HCT116 (cell line): ENCODE data around the gene CCL8. TPM values are rescaled to one million over a fixed set of nuclear protein-coding genes. Genes with fewer than 3 reads are reported as not detected.

Experiments used
- ATAC-seq: fragments of 200-7000 bp; cut with Tn5 transposase; 2 replicates; pipeline ENCODE4 v1.9.1; 2020; ENCODE audit warnings: mild to moderate bottlenecking, moderate library complexity
- BruUV-seq: library from RNA; stranded (reverse); fragments of 400-500 nt; replicated peaks from 2 replicates; lab custom pipeline; 2021; lab: Mats Ljungman, UMichigan
- CTCF ChIA-PET: fragments of 300-600 bp; sonication (Branson Sonifier 250); formaldehyde crosslinking; loops from one replicate; lab custom pipeline; 2021; ENCODE audit warnings: antibody characterized with exemption; lab: Charles Lee
- POLR2A ChIA-PET: fragments of 300-600, 350-600 bp; sonication (Branson Sonifier 250); formaldehyde crosslinking; loops from one replicate; lab custom pipeline; 2021; ENCODE audit warnings: antibody characterized with exemption; lab: Charles Lee
- RAD21 ChIA-PET, 2 experiments: fragments of 300-600 bp; sonication (Branson Sonifier 250); formaldehyde crosslinking; loops; one replicate each; lab custom pipeline; 2023; ENCODE audit warnings: low total read pairs in 2 of 2; ENCODE audit not compliant: uncharacterized antibody in 2 of 2, unreplicated experiment in 2 of 2, low non-redundant PET in 1 of 2; lab: Charles Lee
- DNase-seq: peaks from one replicate; pipeline ENCODE4 v3.0.0-alpha.2; 2010; ENCODE audit warnings: low read depth, low spot score
- H2AFZ ChIP-seq: fragments of 200-600 bp; shearing (Covaris generic), sonication (generic); 2 replicates; pipeline ENCODE4 v1.6.1; 2017; ENCODE audit warnings: low read depth, mixed run types, mixed read lengths, antibody characterized with exemption, low read length; ENCODE audit not compliant: poor library complexity, severe bottlenecking
- H3K27ac ChIP-seq: 2 replicates; pipeline ENCODE4 v1.5.1; 2012; ENCODE audit warnings: low read depth, low read length
- H3K27me3 ChIP-seq: fragments of 200-600 bp; sonication (generic); 2 replicates; pipeline ENCODE4 v1.6.1; 2016; ENCODE audit warnings: mixed run types, low read length, mixed read lengths; ENCODE audit not compliant: insufficient read depth
- H3K36me3 ChIP-seq, 2 experiments: fragments of 200-500 bp in 1 of 2; fragments of 200-600 bp in 1 of 2; sonication (Bioruptor generic) in 1 of 2; sonication (generic) in 1 of 2; 2 replicates each; pipeline versions ENCODE4 v1.5.1 to v1.6.1; 2014 to 2016; ENCODE audit warnings: low read length in 2 of 2, inconsistent platforms in 1 of 2, mixed read lengths in 1 of 2, mixed run types in 1 of 2; ENCODE audit not compliant: insufficient read depth in 2 of 2, control insufficient read depth in 1 of 2
- H3K4me1 ChIP-seq, 2 experiments: fragments of 200-600 bp in 1 of 2; sonication (generic) in 1 of 2; 2 replicates each; pipeline versions ENCODE4 v1.5.1 to v1.6.1; 2012 to 2017; ENCODE audit warnings: low read length in 2 of 2, inconsistent platforms in 1 of 2, mild to moderate bottlenecking in 1 of 2, mixed read lengths in 1 of 2, mixed run types in 1 of 2, moderate library complexity in 1 of 2; ENCODE audit not compliant: insufficient read depth in 2 of 2, control insufficient read depth in 1 of 2
- H3K4me2 ChIP-seq: fragments of 200-600 bp; sonication (generic); 2 replicates; pipeline ENCODE4 v1.6.1; 2017; ENCODE audit warnings: mixed run types, low read length, mixed read lengths
- H3K4me3 ChIP-seq, 2 experiments: fragments of 200-600 bp in 1 of 2; sonication (generic) in 1 of 2; replicated peaks in 1 of 2; 2 replicates each; pipeline ENCODE4 v1.5.1; 2011 to 2016; ENCODE audit warnings: low read length in 2 of 2, control low read depth in 1 of 2, low read depth in 1 of 2, mild to moderate bottlenecking in 1 of 2, mixed read lengths in 1 of 2, mixed run types in 1 of 2
- H3K79me2 ChIP-seq: fragments of 200-600 bp; sonication (generic); 2 replicates; pipeline ENCODE4 v1.6.1; 2017; ENCODE audit warnings: mild to moderate bottlenecking, mixed run types, low read length, moderate library complexity, mixed read lengths; ENCODE audit not compliant: insufficient read depth
- H3K9ac ChIP-seq: fragments of 200-600 bp; sonication (generic); 2 replicates; pipeline ENCODE4 v1.6.1; 2016; ENCODE audit warnings: low read length, mixed read lengths
- H3K9me2 ChIP-seq: fragments of 200-600 bp; sonication (generic), shearing (Covaris generic); 2 replicates; pipeline ENCODE4 v1.6.1; 2017; ENCODE audit warnings: mixed run types, mild to moderate bottlenecking, moderate library complexity; ENCODE audit not compliant: insufficient read depth
- H3K9me3 ChIP-seq, 2 experiments: fragments of 200-500 bp in 1 of 2; fragments of 200-600 bp in 1 of 2; sonication (Bioruptor generic) in 1 of 2; sonication (generic) in 1 of 2; 2 replicates each; pipeline ENCODE4 v1.6.1; 2014 to 2017; ENCODE audit warnings: low read length in 2 of 2, mixed read lengths in 2 of 2, inconsistent platforms in 1 of 2, low read depth in 1 of 2, mild to moderate bottlenecking in 1 of 2, mixed run types in 1 of 2, moderate library complexity in 1 of 2; ENCODE audit not compliant: control insufficient read depth in 1 of 2, insufficient read depth in 1 of 2
- H4K20me1 ChIP-seq: fragments of 200-600 bp; sonication (generic), shearing (Covaris generic); 2 replicates; pipeline ENCODE4 v1.6.1; 2017; ENCODE audit warnings: mixed run types, mild to moderate bottlenecking, moderate library complexity; ENCODE audit not compliant: insufficient read depth
- CBX3 ChIP-seq: IDR thresholded peaks from 2 replicates; pipeline ENCODE4 v1.6.1; 2012; ENCODE audit warnings: low read depth
- CEBPB ChIP-seq: IDR thresholded peaks from 2 replicates; pipeline ENCODE4 v1.6.1; 2012; ENCODE audit warnings: low read depth
- ELF1 ChIP-seq: IDR thresholded peaks from 2 replicates; pipeline ENCODE4 v1.6.1; 2012; ENCODE audit warnings: low read depth, borderline replicate concordance
- EZH2 ChIP-seq: fragments of 200-600 bp; sonication (generic); IDR thresholded peaks from 2 replicates; pipeline ENCODE4 v1.6.1; 2017; ENCODE audit warnings: antibody characterized with exemption, mixed run types
- EZH2phosphoT487 ChIP-seq: fragments of 200-600 bp; IDR thresholded peaks from 2 replicates; pipeline ENCODE4 v1.6.1; 2018; ENCODE audit warnings: antibody characterized with exemption, borderline replicate concordance
- FOSL1 ChIP-seq: IDR thresholded peaks from 2 replicates; pipeline ENCODE4 v1.6.1; 2012; ENCODE audit warnings: low read depth
- JUND ChIP-seq: IDR thresholded peaks from 2 replicates; pipeline ENCODE4 v1.6.1; 2012
- POLR2A ChIP-seq: IDR thresholded peaks from 2 replicates; pipeline ENCODE4 v1.7.0; 2011; ENCODE audit warnings: borderline replicate concordance; ENCODE audit not compliant: insufficient read depth, insufficient read length; ENCODE audit errors: extremely low read depth
- POLR2AphosphoS5 ChIP-seq: IDR thresholded peaks from 2 replicates; pipeline ENCODE4 v1.6.1; 2011; ENCODE audit warnings: mild to moderate bottlenecking, low read depth, low read length, moderate library complexity
- RAD21 ChIP-seq: IDR thresholded peaks from 2 replicates; pipeline ENCODE4 v1.6.1; 2012; ENCODE audit warnings: low read depth, mild to moderate bottlenecking
- SIN3A ChIP-seq: IDR thresholded peaks from 2 replicates; pipeline ENCODE4 v1.6.1; 2012; ENCODE audit warnings: low read depth
- SP1 ChIP-seq: IDR thresholded peaks from 2 replicates; pipeline ENCODE4 v1.6.1; 2012; ENCODE audit warnings: low read depth
- SRF ChIP-seq: IDR thresholded peaks from 2 replicates; pipeline ENCODE4 v1.6.1; 2012; ENCODE audit warnings: low read depth
- YY1 ChIP-seq: IDR thresholded peaks from 2 replicates; pipeline ENCODE4 v1.6.1; 2011; ENCODE audit warnings: low read length, low read depth, moderate library complexity, mild to moderate bottlenecking; ENCODE audit not compliant: insufficient replicate concordance; ENCODE audit errors: extremely low read depth
- ZFX ChIP-seq: fragments of 450-650 bp; IDR thresholded peaks from 2 replicates; pipeline ENCODE4 v1.6.1; 2017
- ZNF274 ChIP-seq: fragments of 200-500 bp; sonication (Bioruptor generic); IDR thresholded peaks from 2 replicates; pipeline ENCODE4 v1.6.1; 2014; ENCODE audit warnings: mild to moderate bottlenecking, low read depth, low read length, inconsistent platforms
- intact Hi-C: fragments of 100-400 bp; cut with micrococcal nuclease; formaldehyde crosslinking; loops from 2 replicates; pipeline ENCODE4 v1.10.0; 2022
- total RNA-seq: library from RNA; stranded (reverse); gene quantifications from one replicate; pipeline ENCODE4 v1.2.1, GENCODE V29; 2021; ENCODE audit not compliant: unreplicated experiment
- TF ChIP-seq, protein P1 (sequence below), 3 experiments: fragments of 200-600 bp in 1 of 3; sonication (generic) in 1 of 3; IDR thresholded peaks in 2 of 3; conservative IDR thresholded peaks in 1 of 3; 2 replicates each; pipeline ENCODE4 v1.5.1; 2012 to 2017; ENCODE audit warnings: low read depth in 2 of 3, low read length in 2 of 3, antibody characterized with exemption in 1 of 3, borderline replicate concordance in 1 of 3, control low read depth in 1 of 3, mild to moderate bottlenecking in 1 of 3, mixed read lengths in 1 of 3, mixed run types in 1 of 3, moderate library complexity in 1 of 3; ENCODE audit not compliant: insufficient read depth in 1 of 3
- TF ChIP-seq, protein P2 (sequence below): IDR thresholded peaks from 2 replicates; pipeline ENCODE4 v1.6.1; 2012
- TF ChIP-seq, protein P3 (sequence below): IDR thresholded peaks from 2 replicates; pipeline ENCODE4 v1.6.1; 2011; ENCODE audit warnings: mild to moderate bottlenecking, low read length, moderate library complexity; ENCODE audit not compliant: insufficient replicate concordance; ENCODE audit errors: extremely low read depth

The CCL8 gene
- total RNA-seq, 1 experiment from 2014 or later, result not detected

DNA sequence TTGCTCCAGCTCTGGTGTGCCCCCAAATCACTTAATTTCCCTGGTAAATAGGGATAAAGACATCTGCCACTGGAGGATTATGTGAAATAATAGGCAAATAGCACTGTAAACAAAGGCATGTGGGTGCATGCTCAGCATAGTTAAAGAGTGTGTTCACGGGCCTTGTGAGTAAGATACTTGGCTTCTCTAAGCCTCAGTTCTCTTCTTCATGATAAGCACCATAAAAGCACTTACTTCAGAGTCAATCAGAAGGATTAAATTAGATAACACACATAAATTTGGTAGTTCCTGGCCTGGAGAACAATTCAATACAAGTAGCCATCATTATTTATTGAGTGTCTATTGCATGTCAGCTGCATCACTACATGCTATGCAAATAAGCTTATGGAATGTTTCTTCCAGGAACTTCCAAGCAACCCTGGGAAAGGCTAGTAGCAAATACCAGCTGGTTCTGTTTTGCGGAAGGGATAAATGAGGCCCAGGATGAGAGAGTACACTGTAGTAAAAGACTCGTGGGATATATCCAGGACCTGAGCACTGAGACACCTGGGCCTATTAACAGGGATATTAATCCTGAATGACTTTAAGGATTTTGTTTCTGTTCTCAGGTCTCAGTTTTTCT, 19.2 kb upstream of the CCL8 start:
- no peaks in the 10 kb centered on the region for H3K79me2 ChIP-seq
- RAD21 ChIA-PET, result no interaction called here

More for the DNA sequence above, 19.2 kb upstream of the CCL8 start:
- DNase-seq (no peak), ATAC-seq (no peak)
- intact Hi-C loops, result no loop called here
- H3K27me3 ChIP-seq, result no peaks in the 10 kb centered on the region
- no peaks in the 10 kb centered on the region for H4K20me1 ChIP-seq
- no peaks in the 10 kb centered on the region for H3K9me3 ChIP-seq
- no peaks in the 10 kb centered on the region for H3K36me3 ChIP-seq
- ChIA-PET POLR2A (no interaction called here), CTCF (no interaction called here)
- no peaks in the 10 kb centered on the region for H3K9me2 ChIP-seq
- no peak overlapping the region for H3K27ac ChIP-seq
- H3K4me1 ChIP-seq, result no peaks in the 10 kb centered on the region
- H3K4me3 ChIP-seq, result no peak overlapping the region
- no peak overlapping the region for H3K4me2 ChIP-seq
- H3K9ac ChIP-seq, result no peak overlapping the region
- BruUV-seq, result no TSS peak
- TF ChIP-seq JUND (no peak), ELF1 (no peak), ZNF274 (no peak), SIN3A (no peak), FOSL1 (no peak), POLR2AphosphoS5 (no peak), EZH2phosphoT487 (no peak), ZFX (no peak), RAD21 (no peak), SP1 (no peak), CBX3 (no peak), POLR2A (no peak), SRF (no peak), YY1 (no peak), CEBPB (no peak), EZH2 (no peak)
- TF ChIP-seq, protein P1, sequence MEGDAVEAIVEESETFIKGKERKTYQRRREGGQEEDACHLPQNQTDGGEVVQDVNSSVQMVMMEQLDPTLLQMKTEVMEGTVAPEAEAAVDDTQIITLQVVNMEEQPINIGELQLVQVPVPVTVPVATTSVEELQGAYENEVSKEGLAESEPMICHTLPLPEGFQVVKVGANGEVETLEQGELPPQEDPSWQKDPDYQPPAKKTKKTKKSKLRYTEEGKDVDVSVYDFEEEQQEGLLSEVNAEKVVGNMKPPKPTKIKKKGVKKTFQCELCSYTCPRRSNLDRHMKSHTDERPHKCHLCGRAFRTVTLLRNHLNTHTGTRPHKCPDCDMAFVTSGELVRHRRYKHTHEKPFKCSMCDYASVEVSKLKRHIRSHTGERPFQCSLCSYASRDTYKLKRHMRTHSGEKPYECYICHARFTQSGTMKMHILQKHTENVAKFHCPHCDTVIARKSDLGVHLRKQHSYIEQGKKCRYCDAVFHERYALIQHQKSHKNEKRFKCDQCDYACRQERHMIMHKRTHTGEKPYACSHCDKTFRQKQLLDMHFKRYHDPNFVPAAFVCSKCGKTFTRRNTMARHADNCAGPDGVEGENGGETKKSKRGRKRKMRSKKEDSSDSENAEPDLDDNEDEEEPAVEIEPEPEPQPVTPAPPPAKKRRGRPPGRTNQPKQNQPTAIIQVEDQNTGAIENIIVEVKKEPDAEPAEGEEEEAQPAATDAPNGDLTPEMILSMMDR (IDR thresholded peaks at IDR 0.05 in 2 of 3, conservative IDR thresholded peaks at IDR 0.05 in 1 of 3; ENCODE audit: borderline replicate concordance in 1 of 3, insufficient read depth in 1 of 3, low read depth in 2 of 3, low read length in 2 of 3), result no peak
- TF ChIP-seq, protein P2, sequence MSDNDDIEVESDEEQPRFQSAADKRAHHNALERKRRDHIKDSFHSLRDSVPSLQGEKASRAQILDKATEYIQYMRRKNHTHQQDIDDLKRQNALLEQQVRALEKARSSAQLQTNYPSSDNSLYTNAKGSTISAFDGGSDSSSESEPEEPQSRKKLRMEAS, result no peak
- TF ChIP-seq, protein P3, sequence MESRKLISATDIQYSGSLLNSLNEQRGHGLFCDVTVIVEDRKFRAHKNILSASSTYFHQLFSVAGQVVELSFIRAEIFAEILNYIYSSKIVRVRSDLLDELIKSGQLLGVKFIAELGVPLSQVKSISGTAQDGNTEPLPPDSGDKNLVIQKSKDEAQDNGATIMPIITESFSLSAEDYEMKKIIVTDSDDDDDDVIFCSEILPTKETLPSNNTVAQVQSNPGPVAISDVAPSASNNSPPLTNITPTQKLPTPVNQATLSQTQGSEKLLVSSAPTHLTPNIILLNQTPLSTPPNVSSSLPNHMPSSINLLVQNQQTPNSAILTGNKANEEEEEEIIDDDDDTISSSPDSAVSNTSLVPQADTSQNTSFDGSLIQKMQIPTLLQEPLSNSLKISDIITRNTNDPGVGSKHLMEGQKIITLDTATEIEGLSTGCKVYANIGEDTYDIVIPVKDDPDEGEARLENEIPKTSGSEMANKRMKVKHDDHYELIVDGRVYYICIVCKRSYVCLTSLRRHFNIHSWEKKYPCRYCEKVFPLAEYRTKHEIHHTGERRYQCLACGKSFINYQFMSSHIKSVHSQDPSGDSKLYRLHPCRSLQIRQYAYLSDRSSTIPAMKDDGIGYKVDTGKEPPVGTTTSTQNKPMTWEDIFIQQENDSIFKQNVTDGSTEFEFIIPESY, result no peak
- H2AFZ ChIP-seq, result no peak overlapping the region
